Neural crest cell (in vitro differentiated cells): ENCODE data around the gene EARS2. TPM values are rescaled to one million over a fixed set of nuclear protein-coding genes. Genes with fewer than 3 reads are reported as not detected.

Source experiments
- DNase-seq: peaks from one replicate; pipeline ENCODE4 v3.0.0; 2021; ENCODE audit warnings: low read depth, mixed read lengths, low spot score
- H3K27ac Mint-ChIP-seq: one replicate; pipeline ENCODE4 v1.8.0; 2021; ENCODE audit warnings: mild to moderate bottlenecking, mixed read lengths; ENCODE audit not compliant: unreplicated experiment
- H3K27me3 Mint-ChIP-seq: 2 replicates; pipeline ENCODE4 v1.8.0; 2021; ENCODE audit warnings: low read depth, mild to moderate bottlenecking, mixed read lengths
- H3K36me3 Mint-ChIP-seq: 2 replicates; pipeline ENCODE4 v1.8.0; 2021; ENCODE audit warnings: low read depth, mild to moderate bottlenecking, mixed read lengths
- H3K4me1 Mint-ChIP-seq: 2 replicates; pipeline ENCODE4 v1.8.0; 2021; ENCODE audit warnings: mixed read lengths
- H3K4me3 Mint-ChIP-seq: one replicate; pipeline ENCODE4 v1.8.0; 2021; ENCODE audit warnings: mild to moderate bottlenecking, mixed read lengths
- H3K9me3 Mint-ChIP-seq: 2 replicates; pipeline ENCODE4 v1.8.0; 2021; ENCODE audit warnings: mixed read lengths
- CTCF ChIP-seq: fragments of 200-600 bp; sonication (generic); conservative IDR thresholded peaks from 2 replicates; pipeline ENCODE4 v1.5.0; 2021; ENCODE audit warnings: antibody characterized with exemption, mild to moderate bottlenecking
- total RNA-seq: library from RNA; stranded (reverse); gene quantifications from 2 replicates; pipeline ENCODE4 v1.2.1, GENCODE V29; 2021

EARS2 gene
- total RNA-seq, 1 donor from 2014 or later, result 27.5 TPM

- Mint-ChIP-seq H3K36me3 (peaks cover 25% of the 10 kb centered on the region), H3K4me1 (no peaks in the 10 kb centered on the region), H3K4me3 (no peak overlapping the region), H3K9me3 (no peaks in the 10 kb centered on the region), H3K27ac (no peak overlapping the region), H3K27me3 (no peaks in the 10 kb centered on the region)
- DNase-seq, result no peak
- TF ChIP-seq CTCF, result no peak
Measured at GRCh38 chr16:23523876-23524385, 33.2 kb downstream of the EARS2 start.

- H3K9me3 Mint-ChIP-seq, result no peaks in the 10 kb centered on the region
- no peak for TF ChIP-seq CTCF
- H3K27me3 Mint-ChIP-seq, result no peaks in the 10 kb centered on the region
- H3K4me1 Mint-ChIP-seq, result no peaks in the 10 kb centered on the region
- no peak for DNase-seq
- H3K36me3 Mint-ChIP-seq, result peaks cover 25% of the 10 kb centered on the region
- no peak overlapping the region for H3K4me3 Mint-ChIP-seq
- H3K27ac Mint-ChIP-seq, result no peak overlapping the region
Measured at GRCh38 chr16:23523321-23523720, 33.8 kb downstream of the EARS2 start.

- TF ChIP-seq CTCF, result no peak
- Mint-ChIP-seq H3K36me3 (peaks cover 25% of the 10 kb centered on the region), H3K4me1 (no peaks in the 10 kb centered on the region), H3K27me3 (no peaks in the 10 kb centered on the region), H3K9me3 (no peaks in the 10 kb centered on the region), H3K27ac (peak overlapping the region; percentile 24), H3K4me3 (no peak overlapping the region)
- no peak for DNase-seq
Measured at GRCh38 chr16:23521965-23522364, 35.2 kb downstream of the EARS2 start.

- no peaks in the 10 kb centered on the region for H3K4me1 Mint-ChIP-seq
- no peak for TF ChIP-seq CTCF
- H3K4me3 Mint-ChIP-seq, result no peak overlapping the region
- H3K27me3 Mint-ChIP-seq, result no peaks in the 10 kb centered on the region
- H3K9me3 Mint-ChIP-seq, result no peaks in the 10 kb centered on the region
- peaks cover 27% of the 10 kb centered on the region for H3K36me3 Mint-ChIP-seq
- DNase-seq, result no peak
- H3K27ac Mint-ChIP-seq, result no peak overlapping the region
Measured at GRCh38 chr16:23521037-23521743, 36.0 kb downstream of the EARS2 start.

GRCh38 chr16:23520500-23520899, 36.6 kb downstream of the EARS2 start:
- no peak for TF ChIP-seq CTCF
- H3K27ac Mint-ChIP-seq, result no peak overlapping the region
- H3K4me1 Mint-ChIP-seq, result no peaks in the 10 kb centered on the region
- H3K27me3 Mint-ChIP-seq, result no peaks in the 10 kb centered on the region
- DNase-seq, result no peak
- H3K4me3 Mint-ChIP-seq, result no peak overlapping the region
- H3K9me3 Mint-ChIP-seq, result no peaks in the 10 kb centered on the region
- H3K36me3 Mint-ChIP-seq, result peaks cover 27% of the 10 kb centered on the region
